DMS 273 treated with DMSO at 0.1 percent for 48 hours (cell line): ENCODE data around the gene DUSP5.

Source experiments
- DNase-seq: peaks from one replicate; lab custom pipeline; 2025; lab: John Stamatoyannopoulos, UW

DUSP5 gene

GRCh38 chr10:110480387-110480786 lies 17.3 kb upstream of the DUSP5 start:
- DNase-seq, result no peak

- no peak for DNase-seq
These were observed 15.8 kb upstream of the DUSP5 start for GRCh38 chr10:110481919-110482318.

- no peak for DNase-seq
These were observed 14.1 kb upstream of the DUSP5 start for GRCh38 chr10:110483633-110484032.

GRCh38 chr10:110485541-110485940 lies 12.2 kb upstream of the DUSP5 start:
- DNase-seq, result no peak

GRCh38 chr10:110486680-110487410 lies 10.9 kb upstream of the DUSP5 start:
- no peak for DNase-seq

- DNase-seq, result no peak
These were observed 10.0 kb upstream of the DUSP5 start for GRCh38 chr10:110487411-110488331.

- no peak for DNase-seq
These were observed 9.4 kb upstream of the DUSP5 start for GRCh38 chr10:110488332-110488681.

- DNase-seq, result no peak
These were observed 8.8 kb upstream of the DUSP5 start for GRCh38 chr10:110488940-110489339.

GRCh38 chr10:110490640-110491039 lies 7.1 kb upstream of the DUSP5 start:
- no peak for DNase-seq

GRCh38 chr10:110491346-110491745 lies 6.4 kb upstream of the DUSP5 start:
- DNase-seq, result no peak

- no peak for DNase-seq
These were observed 5.5 kb upstream of the DUSP5 start for GRCh38 chr10:110492069-110492822.

- DNase-seq, result no peak
These were observed 3.8 kb upstream of the DUSP5 start for GRCh38 chr10:110493832-110494426.

- DNase-seq, result no peak
These were observed 3.2 kb upstream of the DUSP5 start for GRCh38 chr10:110494532-110494931.

- DNase-seq, result no peak
These were observed 1.8 kb upstream of the DUSP5 start for GRCh38 chr10:110495731-110496552.

GRCh38 chr10:110496553-110497437 lies 912 bp upstream of the DUSP5 start:
- DNase-seq, result peak; percentile 1

- no peak for DNase-seq
These were observed 627 bp downstream of the DUSP5 start for GRCh38 chr10:110498087-110498981.

GRCh38 chr10:110498982-110499795 lies 1.5 kb downstream of the DUSP5 start:
- DNase-seq, result no peak

- no peak for DNase-seq
These were observed 2.2 kb downstream of the DUSP5 start for GRCh38 chr10:110499796-110500514.
